NCI-H446 (cell line): Measurements from ENCODE around the gene CDNF.
"Not testable (repeated sequence)": the region's sequence is repeated elsewhere in the genome, so short reads cannot be mapped to it uniquely, and the experiment has no call there.

Experiments
- DNase-seq, 2 experiments: peaks; one replicate each; lab custom pipeline; 2025; lab: John Stamatoyannopoulos, UW

CDNF gene

GRCh38 chr10:14839305-14839695, 1.5 kb upstream of the CDNF start:
- DNase-seq, result no peak

GRCh38 chr10:14838582-14839304, 906 bp upstream of the CDNF start:
- DNase-seq, result no peak

- no peak for DNase-seq
Measured at GRCh38 chr10:14837003-14837756, 657 bp downstream of the CDNF start.

GRCh38 chr10:14836208-14836607, 1.6 kb downstream of the CDNF start:
- DNase-seq, result no peak

- no peak for DNase-seq
Measured at GRCh38 chr10:14833106-14833505, 4.7 kb downstream of the CDNF start.

- DNase-seq, result no peak
Measured at GRCh38 chr10:14826076-14826829, 11.6 kb downstream of the CDNF start.

GRCh38 chr10:14823966-14824365, 13.9 kb downstream of the CDNF start:
- no peak for DNase-seq

GRCh38 chr10:14822879-14823755, 14.7 kb downstream of the CDNF start:
- peak in 1 of 2 experiments; percentile 19 for DNase-seq

GRCh38 chr10:14821635-14822375, 16.0 kb downstream of the CDNF start:
- no peak for DNase-seq

GRCh38 chr10:14820775-14821154, 17.1 kb downstream of the CDNF start:
- no peak for DNase-seq

GRCh38 chr10:14820010-14820774, 17.6 kb downstream of the CDNF start:
- DNase-seq, result no peak

- not testable (repeated sequence) for DNase-seq
Measured at GRCh38 chr10:14816717-14817116, 21.1 kb downstream of the CDNF start.

GRCh38 chr10:14815681-14816080, 22.2 kb downstream of the CDNF start:
- no peak for DNase-seq

- DNase-seq, result no peak
Measured at GRCh38 chr10:14812271-14812670, 25.6 kb downstream of the CDNF start.

- DNase-seq, result no peak
Measured at GRCh38 chr10:14810969-14811953, 26.6 kb downstream of the CDNF start.

GRCh38 chr10:14806318-14806717, 31.5 kb downstream of the CDNF start:
- no peak for DNase-seq

GRCh38 chr10:14803827-14804226, 34.0 kb downstream of the CDNF start:
- DNase-seq, result no peak

- no peak for DNase-seq
Measured at GRCh38 chr10:14801723-14802122, 36.1 kb downstream of the CDNF start.

- no peak for DNase-seq
Measured at GRCh38 chr10:14800397-14800796, 37.4 kb downstream of the CDNF start.
